Memory B cell (primary cell): ENCODE results near the gene SPIN1.

Experiments used
- ATAC-seq: fragments of 150-1000 bp; cut with Tn5 transposase; 2 replicates; pipeline ENCODE4 v1.10.0; 2021; ENCODE audit warnings: low read depth, mild to moderate bottlenecking, moderate library complexity
- DNase-seq, 2 donors: peaks; one replicate each; pipeline ENCODE4 v3.0.0; 2022; ENCODE audit warnings: low spot score in 2 of 2
- H3K27ac Mint-ChIP-seq: one replicate; pipeline ENCODE4 v1.8.0; 2022; ENCODE audit warnings: mild to moderate bottlenecking, moderate library complexity, mixed read lengths
- H3K27me3 Mint-ChIP-seq: one replicate; pipeline ENCODE4 v1.8.0; 2022; ENCODE audit warnings: mixed read lengths
- H3K36me3 Mint-ChIP-seq: one replicate; pipeline ENCODE4 v1.8.0; 2022; ENCODE audit warnings: mild to moderate bottlenecking, mixed read lengths
- H3K4me1 Mint-ChIP-seq: one replicate; pipeline ENCODE4 v1.8.0; 2022; ENCODE audit warnings: mixed read lengths
- H3K4me3 Mint-ChIP-seq: one replicate; pipeline ENCODE4 v1.8.0; 2022; ENCODE audit warnings: mild to moderate bottlenecking, moderate library complexity, mixed read lengths
- H3K9me3 Mint-ChIP-seq: one replicate; pipeline ENCODE4 v1.8.0; 2022; ENCODE audit warnings: mixed read lengths

The SPIN1 gene

GRCh38 chr9:88435336-88435735 lies 47.1 kb downstream of the SPIN1 start:
- peaks cover 5% of the 10 kb centered on the region for H3K4me1 Mint-ChIP-seq
- H3K4me3 Mint-ChIP-seq, result no peak overlapping the region
- ATAC-seq (no peak), DNase-seq (no peak)
- H3K36me3 Mint-ChIP-seq, result peaks cover 51% of the 10 kb centered on the region
- H3K9me3 Mint-ChIP-seq, result peaks cover 1% of the 10 kb centered on the region
- H3K27ac Mint-ChIP-seq, result no peak overlapping the region
- H3K27me3 Mint-ChIP-seq, result no peaks in the 10 kb centered on the region

- peaks cover 5% of the 10 kb centered on the region for H3K4me1 Mint-ChIP-seq
These were observed 48.1 kb downstream of the SPIN1 start for GRCh38 chr9:88436379-88436778.

GRCh38 chr9:88437210-88438146 lies 49.2 kb downstream of the SPIN1 start:
- ATAC-seq, result no peak
- Mint-ChIP-seq H3K36me3 (peaks cover 55% of the 10 kb centered on the region), H3K27ac (no peak overlapping the region), H3K9me3 (peaks cover 1% of the 10 kb centered on the region), H3K4me3 (no peak overlapping the region), H3K27me3 (no peaks in the 10 kb centered on the region), H3K4me1 (peaks cover 5% of the 10 kb centered on the region)
- no peak for DNase-seq

More at GRCh38 chr9:88436379-88436778, 48.1 kb downstream of the SPIN1 start:
- no peak for DNase-seq
- Mint-ChIP-seq H3K36me3 (peaks cover 53% of the 10 kb centered on the region), H3K9me3 (peaks cover 1% of the 10 kb centered on the region), H3K27me3 (no peaks in the 10 kb centered on the region), H3K27ac (no peak overlapping the region), H3K4me3 (no peak overlapping the region)
- no peak for ATAC-seq

- H3K4me3 Mint-ChIP-seq, result no peak overlapping the region
- ATAC-seq, result no peak
- peaks cover 5% of the 10 kb centered on the region for H3K4me1 Mint-ChIP-seq
- peak overlapping the region; percentile 68 for H3K27ac Mint-ChIP-seq
- no peak for DNase-seq
- peaks cover 48% of the 10 kb centered on the region for H3K36me3 Mint-ChIP-seq
- no peaks in the 10 kb centered on the region for H3K27me3 Mint-ChIP-seq
- peaks cover 1% of the 10 kb centered on the region for H3K9me3 Mint-ChIP-seq
These were observed 50.6 kb downstream of the SPIN1 start for GRCh38 chr9:88438811-88439210.

GRCh38 chr9:88441301-88442007 lies 53.2 kb downstream of the SPIN1 start:
- H3K36me3 Mint-ChIP-seq, result peaks cover 45% of the 10 kb centered on the region
- no peaks in the 10 kb centered on the region for H3K27me3 Mint-ChIP-seq
- peaks cover 3% of the 10 kb centered on the region for H3K9me3 Mint-ChIP-seq
- ATAC-seq (no peak), DNase-seq (no peak)
- H3K4me3 Mint-ChIP-seq, result no peak overlapping the region
- H3K4me1 Mint-ChIP-seq, result peaks cover 5% of the 10 kb centered on the region
- H3K27ac Mint-ChIP-seq, result no peak overlapping the region

GRCh38 chr9:88443480-88444113 lies 55.4 kb downstream of the SPIN1 start:
- DNase-seq, result no peak
- H3K27ac Mint-ChIP-seq, result no peak overlapping the region
- H3K9me3 Mint-ChIP-seq, result peaks cover 7% of the 10 kb centered on the region
- H3K4me3 Mint-ChIP-seq, result no peak overlapping the region
- H3K27me3 Mint-ChIP-seq, result no peaks in the 10 kb centered on the region
- ATAC-seq, result no peak
- peaks cover 9% of the 10 kb centered on the region for H3K4me1 Mint-ChIP-seq
- H3K36me3 Mint-ChIP-seq, result peaks cover 41% of the 10 kb centered on the region

- DNase-seq, result no peak
- no peak overlapping the region for H3K27ac Mint-ChIP-seq
- H3K36me3 Mint-ChIP-seq, result peaks cover 44% of the 10 kb centered on the region
- peaks cover 7% of the 10 kb centered on the region for H3K9me3 Mint-ChIP-seq
- no peaks in the 10 kb centered on the region for H3K27me3 Mint-ChIP-seq
- peaks cover 7% of the 10 kb centered on the region for H3K4me1 Mint-ChIP-seq
- no peak overlapping the region for H3K4me3 Mint-ChIP-seq
- no peak for ATAC-seq
These were observed 58.5 kb downstream of the SPIN1 start for GRCh38 chr9:88446728-88447127.

GRCh38 chr9:88447431-88447830 lies 59.2 kb downstream of the SPIN1 start:
- no peak for DNase-seq
- Mint-ChIP-seq H3K4me3 (no peak overlapping the region), H3K36me3 (peaks cover 41% of the 10 kb centered on the region), H3K9me3 (peaks cover 7% of the 10 kb centered on the region), H3K27me3 (no peaks in the 10 kb centered on the region), H3K4me1 (peaks cover 7% of the 10 kb centered on the region), H3K27ac (no peak overlapping the region)
- no peak for ATAC-seq

- Mint-ChIP-seq H3K36me3 (peaks cover 24% of the 10 kb centered on the region), H3K27ac (no peak overlapping the region)
These were observed 62.9 kb downstream of the SPIN1 start for GRCh38 chr9:88451160-88451559.

GRCh38 chr9:88458716-88459465 lies 70.6 kb downstream of the SPIN1 start:
- H3K36me3 Mint-ChIP-seq, result peaks cover 17% of the 10 kb centered on the region
- H3K27me3 Mint-ChIP-seq, result no peaks in the 10 kb centered on the region
- DNase-seq (no peak), ATAC-seq (no peak)
- H3K9me3 Mint-ChIP-seq, result peaks cover 2% of the 10 kb centered on the region
- no peak overlapping the region for H3K27ac Mint-ChIP-seq
- no peak overlapping the region for H3K4me3 Mint-ChIP-seq
- no peaks in the 10 kb centered on the region for H3K4me1 Mint-ChIP-seq

More at GRCh38 chr9:88451160-88451559, 62.9 kb downstream of the SPIN1 start:
- DNase-seq, result no peak
- no peaks in the 10 kb centered on the region for H3K27me3 Mint-ChIP-seq
- H3K4me3 Mint-ChIP-seq, result no peak overlapping the region
- no peak for ATAC-seq
- peaks cover 5% of the 10 kb centered on the region for H3K9me3 Mint-ChIP-seq
- H3K4me1 Mint-ChIP-seq, result peaks cover 7% of the 10 kb centered on the region

GRCh38 chr9:88460587-88461332 lies 72.5 kb downstream of the SPIN1 start:
- Mint-ChIP-seq H3K36me3 (peaks cover 21% of the 10 kb centered on the region), H3K9me3 (peaks cover 2% of the 10 kb centered on the region), H3K4me3 (no peak overlapping the region), H3K27ac (no peak overlapping the region), H3K27me3 (no peaks in the 10 kb centered on the region), H3K4me1 (no peaks in the 10 kb centered on the region)
- DNase-seq, result no peak
- ATAC-seq, result no peak

GRCh38 chr9:88462191-88462590 lies 73.9 kb downstream of the SPIN1 start:
- Mint-ChIP-seq H3K9me3 (no peaks in the 10 kb centered on the region), H3K27ac (no peak overlapping the region), H3K4me3 (no peak overlapping the region), H3K27me3 (no peaks in the 10 kb centered on the region), H3K36me3 (peaks cover 19% of the 10 kb centered on the region), H3K4me1 (no peaks in the 10 kb centered on the region)
- ATAC-seq, result no peak
- no peak for DNase-seq

GRCh38 chr9:88464851-88465250 lies 76.6 kb downstream of the SPIN1 start:
- H3K36me3 Mint-ChIP-seq, result peaks cover 31% of the 10 kb centered on the region
- H3K27ac Mint-ChIP-seq, result no peak overlapping the region
- H3K4me3 Mint-ChIP-seq, result no peak overlapping the region
- H3K4me1 Mint-ChIP-seq, result no peaks in the 10 kb centered on the region
- DNase-seq, result no peak
- H3K27me3 Mint-ChIP-seq, result no peaks in the 10 kb centered on the region
- ATAC-seq, result no peak
- H3K9me3 Mint-ChIP-seq, result no peaks in the 10 kb centered on the region
